Measurements from ENCODE around the gene FPGT. TPM values are rescaled to one million over a fixed set of nuclear protein-coding genes. Genes with fewer than 3 reads are reported as not detected.

FPGT gene
- total and polyA plus RNA-seq, 2 of the 13 experiments (the other 11 are each of a cell fraction or from before 2014, with no cell fraction given) = 4.3 to 9.8 TPM

DNA sequence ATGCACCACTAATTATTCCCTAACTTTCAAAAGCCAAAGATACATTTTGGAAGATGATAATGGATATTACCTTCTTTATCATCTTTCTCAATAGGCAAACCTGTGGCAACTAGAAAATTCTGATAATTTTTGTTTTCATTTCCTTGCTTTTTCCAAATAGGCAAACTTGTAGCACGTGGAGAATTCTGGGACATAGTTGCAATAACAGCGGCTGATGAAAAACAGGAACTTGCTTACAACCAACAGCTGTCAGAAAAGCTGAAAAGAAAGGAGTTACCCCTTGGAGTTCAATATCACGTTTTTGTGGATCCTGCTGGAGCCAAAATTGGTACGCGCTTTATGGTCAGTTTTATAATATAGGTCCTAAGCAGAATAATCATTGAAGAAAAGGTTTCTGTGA, 1.5 kb downstream of the FPGT start (continued):
- TF ChIP-seq MLXIP (CRISPR knock-in tag; IDR thresholded peaks at IDR 0.05; ENCODE audit: borderline replicate concordance) = no peak
- TF ChIP-seq, protein P1, sequence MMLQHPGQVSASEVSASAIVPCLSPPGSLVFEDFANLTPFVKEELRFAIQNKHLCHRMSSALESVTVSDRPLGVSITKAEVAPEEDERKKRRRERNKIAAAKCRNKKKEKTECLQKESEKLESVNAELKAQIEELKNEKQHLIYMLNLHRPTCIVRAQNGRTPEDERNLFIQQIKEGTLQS (CRISPR knock-in tag; IDR thresholded peaks at IDR 0.05) = no peak
- no peak for TF ChIP-seq ZNF724P (CRISPR knock-in tag; IDR thresholded peaks at IDR 0.05; ENCODE audit: borderline replicate concordance)
- no peak for TF ChIP-seq NONO (IDR thresholded peaks at IDR 0.05)
- TF ChIP-seq NONO (CRISPR knock-in tag; conservative IDR thresholded peaks at IDR 0.05) = no peak

DNA sequence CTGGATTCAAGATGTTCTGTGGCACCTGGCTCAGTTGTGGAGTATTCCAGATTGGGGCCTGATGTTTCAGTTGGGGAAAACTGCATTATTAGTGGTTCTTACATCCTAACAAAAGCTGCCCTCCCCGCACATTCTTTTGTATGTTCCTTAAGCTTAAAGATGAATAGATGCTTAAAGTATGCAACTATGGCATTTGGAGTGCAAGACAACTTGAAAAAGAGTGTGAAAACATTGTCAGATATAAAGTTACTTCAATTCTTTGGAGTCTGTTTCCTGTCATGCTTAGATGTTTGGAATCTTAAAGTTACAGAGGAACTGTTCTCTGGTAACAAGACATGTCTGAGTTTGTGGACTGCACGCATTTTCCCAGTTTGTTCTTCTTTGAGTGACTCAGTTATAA, 7.2 kb downstream of the FPGT start:
- ATAC-seq (no peak), DNase-seq (ENCODE audit: low spot score) (no peak), FAIRE-seq (no peak)
- no peaks in the 10 kb centered on the region; a peak in 1 of 5 replicates for H3K36me3 ChIP-seq (replicated peaks in 1 of 2; ENCODE audit: control insufficient read depth in 1 of 2, insufficient read depth in 2 of 2, low read length in 2 of 2)
- no peaks in the 10 kb centered on the region for H4K20me1 ChIP-seq (ENCODE audit: insufficient read depth, low read length)
- no peak overlapping the region for H3K4me2 ChIP-seq (ENCODE audit: low read depth, low read length)
- ChIA-PET CTCF (ENCODE audit: low intra/inter-chr PET ratio, low total read pairs) (no interaction called here), POLR2A (no interaction called here)
- no peaks in the 10 kb centered on the region for H3K79me2 ChIP-seq (ENCODE audit: insufficient read depth, low read length)
- BruUV-seq (replicated peaks) = no TSS peak
- no peaks in the 10 kb centered on the region for H3K4me1 ChIP-seq (ENCODE audit: insufficient read depth, low read length)
- no peaks in the 10 kb centered on the region for H3K9me3 ChIP-seq (ENCODE audit: low read length)
- 95% methylated on average over 2 of the region's 2 CpGs for WGBS (ENCODE audit: low lambda C conversion rate)
- in situ Hi-C loops (cut with HindIII; ENCODE audit: extremely low pct_ligation_motif_present, low pct_unique_long_range_greater_than_20kb) (no loop called here), intact Hi-C loops (cut with micrococcal nuclease; ENCODE audit: unreplicated experiment) (no loop called here)
- no peak overlapping the region for H3K4me3 ChIP-seq (replicated peaks in 1 of 3; ENCODE audit: insufficient read depth in 1 of 3, low read depth in 2 of 3, low read length in 3 of 3)
- no peaks in the 10 kb centered on the region for H3K27me3 ChIP-seq (ENCODE audit: control insufficient read depth in 1 of 2, insufficient read depth in 2 of 2, low read length in 2 of 2)
- no peak overlapping the region for H2AFZ ChIP-seq (ENCODE audit: low read length)
- no peak overlapping the region for H3K9ac ChIP-seq (ENCODE audit: insufficient read depth, low read depth, low read length)
- no peak overlapping the region for H3K27ac ChIP-seq (ENCODE audit: extremely low read length, insufficient read depth, low read length)
- TF ChIP-seq, protein P2, sequence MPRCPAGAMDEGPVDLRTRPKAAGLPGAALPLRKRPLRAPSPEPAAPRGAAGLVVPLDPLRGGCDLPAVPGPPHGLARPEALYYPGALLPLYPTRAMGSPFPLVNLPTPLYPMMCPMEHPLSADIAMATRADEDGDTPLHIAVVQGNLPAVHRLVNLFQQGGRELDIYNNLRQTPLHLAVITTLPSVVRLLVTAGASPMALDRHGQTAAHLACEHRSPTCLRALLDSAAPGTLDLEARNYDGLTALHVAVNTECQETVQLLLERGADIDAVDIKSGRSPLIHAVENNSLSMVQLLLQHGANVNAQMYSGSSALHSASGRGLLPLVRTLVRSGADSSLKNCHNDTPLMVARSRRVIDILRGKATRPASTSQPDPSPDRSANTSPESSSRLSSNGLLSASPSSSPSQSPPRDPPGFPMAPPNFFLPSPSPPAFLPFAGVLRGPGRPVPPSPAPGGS (CRISPR knock-in tag; IDR thresholded peaks at IDR 0.05) = no peak
- TF ChIP-seq CREM (IDR thresholded peaks at IDR 0.05) (no peak), CREM (CRISPR knock-in tag; IDR thresholded peaks at IDR 0.05) (no peak), MED8 (CRISPR knock-in tag; IDR thresholded peaks at IDR 0.05; ENCODE audit: insufficient replicate concordance) (no peak), THAP11 (CRISPR knock-in tag; IDR thresholded peaks at IDR 0.05) (no peak), ATF1 (CRISPR knock-in tag; IDR thresholded peaks at IDR 0.05) (no peak), NRL (CRISPR knock-in tag; IDR thresholded peaks at IDR 0.05; ENCODE audit: borderline replicate concordance) (no peak), E2F1 (CRISPR knock-in tag; IDR thresholded peaks at IDR 0.05) (no peak), ZNF678 (CRISPR knock-in tag; IDR thresholded peaks at IDR 0.05) (no peak), BRD4 (CRISPR knock-in tag; IDR thresholded peaks at IDR 0.05) (no peak), FOSL2 (CRISPR knock-in tag; IDR thresholded peaks at IDR 0.05) (no peak), SATB2 (CRISPR knock-in tag; IDR thresholded peaks at IDR 0.05) (no peak), EZH2 (conservative IDR thresholded peaks at IDR 0.05; ENCODE audit: low read depth, low read length) (no peak), ZNF354B (CRISPR knock-in tag; IDR thresholded peaks at IDR 0.05) (no peak), CBX1 (IDR thresholded peaks at IDR 0.05; ENCODE audit: low read depth) (no peak), ZNF761 (CRISPR knock-in tag; conservative IDR thresholded peaks at IDR 0.05) (no peak)
